HCT116 (cell line): ENCODE measurements around the gene TAL1. TPM values are rescaled to one million over a fixed set of nuclear protein-coding genes. Genes with fewer than 3 reads are reported as not detected.

Experiments used
- ATAC-seq: fragments of 200-7000 bp; cut with Tn5 transposase; 2 replicates; pipeline ENCODE4 v1.9.1; 2020; ENCODE audit warnings: mild to moderate bottlenecking, moderate library complexity
- BruUV-seq: library from RNA; stranded (reverse); fragments of 400-500 nt; replicated peaks from 2 replicates; lab custom pipeline; 2021; lab: Mats Ljungman, UMichigan
- CTCF ChIA-PET: fragments of 300-600 bp; sonication (Branson Sonifier 250); formaldehyde crosslinking; loops from one replicate; lab custom pipeline; 2021; ENCODE audit warnings: antibody characterized with exemption; lab: Charles Lee
- POLR2A ChIA-PET: fragments of 300-600, 350-600 bp; sonication (Branson Sonifier 250); formaldehyde crosslinking; loops from one replicate; lab custom pipeline; 2021; ENCODE audit warnings: antibody characterized with exemption; lab: Charles Lee
- RAD21 ChIA-PET, 2 experiments: fragments of 300-600 bp; sonication (Branson Sonifier 250); formaldehyde crosslinking; loops; one replicate each; lab custom pipeline; 2023; ENCODE audit warnings: low total read pairs in 2 of 2; ENCODE audit not compliant: uncharacterized antibody in 2 of 2, unreplicated experiment in 2 of 2, low non-redundant PET in 1 of 2; lab: Charles Lee
- DNase-seq: peaks from one replicate; pipeline ENCODE4 v3.0.0-alpha.2; 2010; ENCODE audit warnings: low read depth, low spot score
- H2AFZ ChIP-seq: fragments of 200-600 bp; shearing (Covaris generic), sonication (generic); 2 replicates; pipeline ENCODE4 v1.6.1; 2017; ENCODE audit warnings: low read depth, mixed run types, mixed read lengths, antibody characterized with exemption, low read length; ENCODE audit not compliant: poor library complexity, severe bottlenecking
- H3K27ac ChIP-seq: 2 replicates; pipeline ENCODE4 v1.5.1; 2012; ENCODE audit warnings: low read depth, low read length
- H3K27me3 ChIP-seq: fragments of 200-600 bp; sonication (generic); 2 replicates; pipeline ENCODE4 v1.6.1; 2016; ENCODE audit warnings: mixed run types, low read length, mixed read lengths; ENCODE audit not compliant: insufficient read depth
- H3K36me3 ChIP-seq, 2 experiments: fragments of 200-500 bp in 1 of 2; fragments of 200-600 bp in 1 of 2; sonication (Bioruptor generic) in 1 of 2; sonication (generic) in 1 of 2; 2 replicates each; pipeline versions ENCODE4 v1.5.1 to v1.6.1; 2014 to 2016; ENCODE audit warnings: low read length in 2 of 2, inconsistent platforms in 1 of 2, mixed read lengths in 1 of 2, mixed run types in 1 of 2; ENCODE audit not compliant: insufficient read depth in 2 of 2, control insufficient read depth in 1 of 2
- H3K4me1 ChIP-seq, 2 experiments: fragments of 200-600 bp in 1 of 2; sonication (generic) in 1 of 2; 2 replicates each; pipeline versions ENCODE4 v1.5.1 to v1.6.1; 2012 to 2017; ENCODE audit warnings: low read length in 2 of 2, inconsistent platforms in 1 of 2, mild to moderate bottlenecking in 1 of 2, mixed read lengths in 1 of 2, mixed run types in 1 of 2, moderate library complexity in 1 of 2; ENCODE audit not compliant: insufficient read depth in 2 of 2, control insufficient read depth in 1 of 2
- H3K4me2 ChIP-seq: fragments of 200-600 bp; sonication (generic); 2 replicates; pipeline ENCODE4 v1.6.1; 2017; ENCODE audit warnings: mixed run types, low read length, mixed read lengths
- H3K4me3 ChIP-seq, 2 experiments: fragments of 200-600 bp in 1 of 2; sonication (generic) in 1 of 2; replicated peaks in 1 of 2; 2 replicates each; pipeline ENCODE4 v1.5.1; 2011 to 2016; ENCODE audit warnings: low read length in 2 of 2, control low read depth in 1 of 2, low read depth in 1 of 2, mild to moderate bottlenecking in 1 of 2, mixed read lengths in 1 of 2, mixed run types in 1 of 2
- H3K79me2 ChIP-seq: fragments of 200-600 bp; sonication (generic); 2 replicates; pipeline ENCODE4 v1.6.1; 2017; ENCODE audit warnings: mild to moderate bottlenecking, mixed run types, low read length, moderate library complexity, mixed read lengths; ENCODE audit not compliant: insufficient read depth
- H3K9ac ChIP-seq: fragments of 200-600 bp; sonication (generic); 2 replicates; pipeline ENCODE4 v1.6.1; 2016; ENCODE audit warnings: low read length, mixed read lengths
- H3K9me2 ChIP-seq: fragments of 200-600 bp; sonication (generic), shearing (Covaris generic); 2 replicates; pipeline ENCODE4 v1.6.1; 2017; ENCODE audit warnings: mixed run types, mild to moderate bottlenecking, moderate library complexity; ENCODE audit not compliant: insufficient read depth
- H3K9me3 ChIP-seq, 2 experiments: fragments of 200-500 bp in 1 of 2; fragments of 200-600 bp in 1 of 2; sonication (Bioruptor generic) in 1 of 2; sonication (generic) in 1 of 2; 2 replicates each; pipeline ENCODE4 v1.6.1; 2014 to 2017; ENCODE audit warnings: low read length in 2 of 2, mixed read lengths in 2 of 2, inconsistent platforms in 1 of 2, low read depth in 1 of 2, mild to moderate bottlenecking in 1 of 2, mixed run types in 1 of 2, moderate library complexity in 1 of 2; ENCODE audit not compliant: control insufficient read depth in 1 of 2, insufficient read depth in 1 of 2
- H4K20me1 ChIP-seq: fragments of 200-600 bp; sonication (generic), shearing (Covaris generic); 2 replicates; pipeline ENCODE4 v1.6.1; 2017; ENCODE audit warnings: mixed run types, mild to moderate bottlenecking, moderate library complexity; ENCODE audit not compliant: insufficient read depth
- EZH2 ChIP-seq: fragments of 200-600 bp; sonication (generic); IDR thresholded peaks from 2 replicates; pipeline ENCODE4 v1.6.1; 2017; ENCODE audit warnings: antibody characterized with exemption, mixed run types
- JUND ChIP-seq: IDR thresholded peaks from 2 replicates; pipeline ENCODE4 v1.6.1; 2012
- RAD21 ChIP-seq: IDR thresholded peaks from 2 replicates; pipeline ENCODE4 v1.6.1; 2012; ENCODE audit warnings: low read depth, mild to moderate bottlenecking
- SRF ChIP-seq: IDR thresholded peaks from 2 replicates; pipeline ENCODE4 v1.6.1; 2012; ENCODE audit warnings: low read depth
- TCF7L2 ChIP-seq: IDR thresholded peaks from 2 replicates; pipeline ENCODE4 v1.7.0; 2011; ENCODE audit warnings: borderline replicate concordance, inconsistent platforms; ENCODE audit not compliant: insufficient read depth, insufficient read length; ENCODE audit errors: extremely low read depth
- ZFX ChIP-seq: fragments of 450-650 bp; IDR thresholded peaks from 2 replicates; pipeline ENCODE4 v1.6.1; 2017
- intact Hi-C: fragments of 100-400 bp; cut with micrococcal nuclease; formaldehyde crosslinking; loops from 2 replicates; pipeline ENCODE4 v1.10.0; 2022
- total RNA-seq: library from RNA; stranded (reverse); gene quantifications from one replicate; pipeline ENCODE4 v1.2.1, GENCODE V29; 2021; ENCODE audit not compliant: unreplicated experiment

The TAL1 gene
- total RNA-seq, 1 experiment from 2014 or later, result 0.05 TPM

GRCh38 chr1:47249755-47250154, 17.7 kb upstream of the TAL1 start:
- ATAC-seq (no peak), DNase-seq (no peak)
- H3K27ac ChIP-seq, result no peak overlapping the region
- no peaks in the 10 kb centered on the region for H3K27me3 ChIP-seq
- no peak overlapping the region for H3K4me3 ChIP-seq
- intact Hi-C loops, result no loop called here
- ChIA-PET POLR2A (no interaction called here), RAD21 (no interaction called here), CTCF (no interaction called here)
- no peaks in the 10 kb centered on the region for H3K9me2 ChIP-seq
- H4K20me1 ChIP-seq, result no peaks in the 10 kb centered on the region; the same call in 1 of the 2 replicates
- H3K4me1 ChIP-seq, result no peaks in the 10 kb centered on the region
- H3K9ac ChIP-seq, result no peak overlapping the region
- TF ChIP-seq TCF7L2, result no peak
- no peak for TF ChIP-seq RAD21
- TF ChIP-seq JUND, result no peak
- peaks cover 0 to 5% of the 10 kb centered on the region in 2 experiments; a peak in 3 of 4 replicates for H3K36me3 ChIP-seq
- H2AFZ ChIP-seq, result no peak overlapping the region
- no peaks in the 10 kb centered on the region for H3K9me3 ChIP-seq
- H3K79me2 ChIP-seq, result no peaks in the 10 kb centered on the region
- no peak overlapping the region for H3K4me2 ChIP-seq
- BruUV-seq, result no TSS peak

GRCh38 chr1:47244339-47244862, 12.4 kb upstream of the TAL1 start:
- no TSS peak for BruUV-seq
- intact Hi-C loops, result no loop called here
- Histone ChIP-seq H3K27me3 (no peaks in the 10 kb centered on the region), H4K20me1 (no peaks in the 10 kb centered on the region), H3K79me2 (no peaks in the 10 kb centered on the region), H3K36me3 (no peaks in the 10 kb centered on the region), H2AFZ (no peak overlapping the region), H3K27ac (no peak overlapping the region), H3K4me3 (no peak overlapping the region), H3K4me1 (no peaks in the 10 kb centered on the region), H3K4me2 (no peak overlapping the region), H3K9me2 (no peaks in the 10 kb centered on the region), H3K9ac (no peak overlapping the region), H3K9me3 (no peaks in the 10 kb centered on the region)
- DNase-seq, result no peak
- no peak for ATAC-seq
- CTCF ChIA-PET, result no interaction called here
- TF ChIP-seq EZH2 (no peak), RAD21 (no peak), JUND (no peak), SRF (no peak), ZFX (no peak), TCF7L2 (no peak)
- POLR2A ChIA-PET, result no interaction called here
- RAD21 ChIA-PET, result no interaction called here
